A549 treated with Hydrocortisone at 1 μM for 4 hours (cell line): Measurements from ENCODE around the gene LRWD1. TPM values are rescaled to one million over a fixed set of nuclear protein-coding genes. Genes with fewer than 3 reads are reported as not detected.

ENCODE experiments used
- total RNA-seq: library from RNA; stranded (reverse); fragments of 200-300 nt; extraction: Qiagen RNA extraction; gene quantifications from 5 replicates; pipeline ENCODE4 v1.2.3, GENCODE V29; 2022

LRWD1 gene
- 26.3 to 29.9 TPM (median 29.2 TPM) in 5 replicates for total RNA-seq

GRCh38 chr7:102464577-102465280, at the start of gene LRWD1, which contains the start of gene ALKBH4:
Gene LRWD1 (plus strand): TSS chr7:102464984. CDS start chr7:102465081, 97 bp downstream.
Gene ALKBH4 (minus strand): TSS chr7:102464863. CDS start chr7:102464836, 27 bp downstream.

GRCh38 chr7:102433219-102434038, 31.4 kb upstream of the LRWD1 start, which contains the start of gene ORAI2:
Gene ORAI2 (plus strand): TSS chr7:102433575. CDS start chr7:102438957, 5,382 bp downstream.

GRCh38 chr7:102478314-102479208, 13.8 kb downstream of the LRWD1 start, which contains the start of gene POLR2J:
Gene POLR2J (minus strand): TSS chr7:102478922. CDS start chr7:102478860, 62 bp downstream.

GRCh38 chr7:102517550-102518147, 52.9 kb downstream of the LRWD1 start, which contains the start of gene RASA4B:
Gene RASA4B (minus strand): TSS chr7:102517777. CDS start chr7:102517710, 67 bp downstream.

Other genes with a start within 250 kb of the LRWD1 start
- 2.2 to 3.2 TPM (median 3.0 TPM) in 5 replicates for gene SH2B2, start 178.1 kb upstream of the LRWD1 start, total RNA-seq
- gene SPDYE6, start 108.5 kb upstream of the LRWD1 start, total RNA-seq = not detected in 5 replicates
- 20.8 to 24.2 TPM (median 21.6 TPM) in 5 replicates for gene PRKRIP1, start 68.6 kb upstream of the LRWD1 start, total RNA-seq
- 28.7 to 33.4 TPM (median 31.9 TPM) in 5 replicates for gene ORAI2, start 31.4 kb upstream of the LRWD1 start, total RNA-seq
- 10.4 to 11.9 TPM (median 10.6 TPM) in 5 replicates for gene ALKBH4, start 121 bp upstream of the LRWD1 start, total RNA-seq
- 96.4 to 110 TPM (median 107 TPM) in 5 replicates for gene POLR2J, start 13.9 kb downstream of the LRWD1 start, total RNA-seq
- gene RASA4B, start 52.8 kb downstream of the LRWD1 start, total RNA-seq = 1.2 to 2.1 TPM (median 1.6 TPM) in 5 replicates
- gene UPK3BL2, start 78.7 kb downstream of the LRWD1 start, total RNA-seq = 1.3 to 3.2 TPM (median 2.4 TPM) in 5 replicates
- 0.05 TPM in 1 of 5 replicates, not detected in the others for gene SPDYE2, start 86.2 kb downstream of the LRWD1 start, total RNA-seq
- gene POLR2J3, start 107.6 kb downstream of the LRWD1 start, total RNA-seq = 13.5 to 53.6 TPM (median 32.9 TPM) in 5 replicates
- 1.6 to 2.6 TPM (median 2.2 TPM) in 5 replicates for gene RASA4, start 151.8 kb downstream of the LRWD1 start, total RNA-seq
- gene UPK3BL1, start 177.8 kb downstream of the LRWD1 start, total RNA-seq = 10.5 to 16.8 TPM (median 13.0 TPM) in 5 replicates
- gene SPDYE2B, start 185.3 kb downstream of the LRWD1 start, total RNA-seq = not detected in 5 replicates
- gene POLR2J2, start 206.7 kb downstream of the LRWD1 start, total RNA-seq = 0.12 to 0.61 TPM (median 0.24 TPM) in 5 replicates